Prostate gland (tissue), 2 donors: ENCODE data around the gene TPSG1. TPM values are rescaled to one million over a fixed set of nuclear protein-coding genes. Genes with fewer than 3 reads are reported as not detected.
"Not testable (repeated sequence)": the region's sequence is repeated elsewhere in the genome, so short reads cannot be mapped to it uniquely, and the experiment has no call there.

Experiments
- DNase-seq: peaks from one replicate; pipeline ENCODE4 v3.0.0-alpha.2; 2019; ENCODE audit warnings: low spot score
- H3K27ac ChIP-seq, 2 donors: fragments of 200-600 bp; sonication (generic); 2 replicates each; pipeline ENCODE4 v1.5.1; 2017 to 2019
- H3K27me3 ChIP-seq: fragments of 200-600 bp; sonication (generic); replicated peaks from 2 replicates; pipeline ENCODE4 v1.5.1; 2019; ENCODE audit not compliant: insufficient read depth
- H3K36me3 ChIP-seq, 2 donors: fragments of 200-600 bp; sonication (generic); 1 replicate in 1 of 2; 2 replicates in 1 of 2; pipeline versions ENCODE4 v1.5.1 to v1.8.1; 2017 to 2019
- H3K4me1 ChIP-seq: fragments of 200-600 bp; sonication (generic); replicated peaks from 2 replicates; pipeline ENCODE4 v1.5.1; 2019
- H3K4me3 ChIP-seq, 2 donors: fragments of 200-600 bp; sonication (generic); 2 replicates each; pipeline ENCODE4 v1.5.1; 2017 to 2019
- H3K9me3 ChIP-seq: fragments of 200-600 bp; sonication (generic); 2 replicates; pipeline ENCODE4 v1.5.1; 2017
- POLR2A ChIP-seq: fragments of 450-650 bp; IDR thresholded peaks from one replicate; pipeline ENCODE4 v1.6.1; 2016; ENCODE audit warnings: antibody characterized with exemption, mild to moderate bottlenecking
- POLR2AphosphoS5 ChIP-seq: sonication (generic); formaldehyde crosslinking; IDR thresholded peaks from one replicate; pipeline ENCODE4 v1.6.1; 2017; ENCODE audit warnings: antibody characterized with exemption
- WGBS: methylation state at CpG from one replicate; pipeline ENCODE4 v1.1.5; 2018; 5-methylcytosine and 5-hydroxymethylcytosine counted together
- intact Hi-C: fragments of 100-400 bp; cut with DNase I; formaldehyde crosslinking; loops from one replicate; pipeline ENCODE4 v1.14.2; 2022
- total RNA-seq, 2 donors: library from RNA; depleted of rRNA; stranded (reverse); fragments of >200 nt; gene quantifications; one replicate each; pipeline ENCODE4 v1.1.0, GENCODE V29; 2016
- TF ChIP-seq, protein P1 (sequence below), 4 experiments: fragments of 200-600 bp in 2 of 4; fragments of 450-650 bp in 2 of 4; sonication (generic) in 2 of 4; IDR thresholded peaks; 1 replicate in 3 of 4; 2 replicates in 1 of 4; pipeline ENCODE4 v1.5.1; 2016 to 2019; ENCODE audit warnings: antibody characterized with exemption in 4 of 4, mild to moderate bottlenecking in 2 of 4, moderate library complexity in 2 of 4

Gene TPSG1
- total RNA-seq, 2 donors from 2014 or later, result not detected

DNA sequence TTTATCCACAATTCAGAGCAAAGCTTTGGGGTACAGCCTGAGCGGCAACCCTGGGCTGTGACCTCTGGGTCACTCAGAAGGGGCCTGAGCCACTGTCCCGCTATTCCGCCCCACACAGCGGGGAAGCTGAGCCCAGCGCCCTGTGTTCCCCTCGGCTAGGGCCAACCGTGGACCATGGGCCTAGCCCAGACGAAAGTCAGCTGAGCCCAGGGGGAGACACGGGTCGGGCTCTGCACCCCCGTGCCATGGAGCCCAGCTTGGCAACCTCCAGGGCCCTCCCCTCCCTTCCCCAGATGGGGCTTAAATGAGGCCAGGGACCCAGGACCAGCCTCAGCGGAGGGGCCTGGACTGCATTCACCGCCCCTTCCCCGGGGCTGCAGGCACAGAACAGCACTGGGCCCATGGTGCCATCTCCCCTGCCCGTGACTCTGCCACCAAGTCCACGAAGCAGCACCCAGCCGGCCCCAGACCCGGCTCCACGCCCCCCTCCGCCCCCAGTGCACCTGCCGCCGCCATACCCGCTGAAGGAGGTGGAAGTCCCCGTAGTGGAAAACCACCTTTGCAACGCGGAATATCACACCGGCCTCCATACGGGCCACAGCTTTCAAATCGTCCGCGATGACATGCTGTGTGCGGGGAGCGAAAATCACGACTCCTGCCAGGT, 32.6 kb upstream of the TPSG1 start:
- TF ChIP-seq, protein P1, sequence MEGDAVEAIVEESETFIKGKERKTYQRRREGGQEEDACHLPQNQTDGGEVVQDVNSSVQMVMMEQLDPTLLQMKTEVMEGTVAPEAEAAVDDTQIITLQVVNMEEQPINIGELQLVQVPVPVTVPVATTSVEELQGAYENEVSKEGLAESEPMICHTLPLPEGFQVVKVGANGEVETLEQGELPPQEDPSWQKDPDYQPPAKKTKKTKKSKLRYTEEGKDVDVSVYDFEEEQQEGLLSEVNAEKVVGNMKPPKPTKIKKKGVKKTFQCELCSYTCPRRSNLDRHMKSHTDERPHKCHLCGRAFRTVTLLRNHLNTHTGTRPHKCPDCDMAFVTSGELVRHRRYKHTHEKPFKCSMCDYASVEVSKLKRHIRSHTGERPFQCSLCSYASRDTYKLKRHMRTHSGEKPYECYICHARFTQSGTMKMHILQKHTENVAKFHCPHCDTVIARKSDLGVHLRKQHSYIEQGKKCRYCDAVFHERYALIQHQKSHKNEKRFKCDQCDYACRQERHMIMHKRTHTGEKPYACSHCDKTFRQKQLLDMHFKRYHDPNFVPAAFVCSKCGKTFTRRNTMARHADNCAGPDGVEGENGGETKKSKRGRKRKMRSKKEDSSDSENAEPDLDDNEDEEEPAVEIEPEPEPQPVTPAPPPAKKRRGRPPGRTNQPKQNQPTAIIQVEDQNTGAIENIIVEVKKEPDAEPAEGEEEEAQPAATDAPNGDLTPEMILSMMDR (IDR thresholded peaks at IDR 0.05), result no peak
- TF ChIP-seq POLR2AphosphoS5 (no peak), POLR2A (no peak)
- intact Hi-C loops, result no loop called here
- H3K4me3 ChIP-seq, result no peak overlapping the region

DNA sequence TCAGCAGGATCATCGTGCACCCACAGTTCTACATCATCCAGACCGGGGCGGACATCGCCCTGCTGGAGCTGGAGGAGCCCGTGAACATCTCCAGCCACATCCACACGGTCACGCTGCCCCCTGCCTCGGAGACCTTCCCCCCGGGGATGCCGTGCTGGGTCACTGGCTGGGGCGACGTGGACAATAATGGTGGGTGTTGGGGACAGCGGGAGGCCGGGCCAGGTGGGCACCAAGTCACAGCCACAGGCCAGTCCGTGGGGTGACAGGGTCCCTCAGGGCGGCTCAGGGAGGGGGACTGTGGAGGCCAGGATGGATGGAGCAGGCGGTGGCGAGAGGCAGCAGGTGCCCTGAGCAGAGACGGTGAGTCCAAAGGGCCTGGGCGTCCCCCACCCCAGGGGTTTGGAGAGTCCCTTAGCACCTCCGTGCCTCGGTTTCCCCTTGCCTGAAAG, 31.8 kb upstream of the TPSG1 start:
- TF ChIP-seq POLR2A (no peak), POLR2AphosphoS5 (no peak)
- TF ChIP-seq, protein P1 (IDR thresholded peaks at IDR 0.05), result no peak
- Histone ChIP-seq H3K9me3 (no peaks in the 10 kb centered on the region), H3K36me3 (no peaks in the 10 kb centered on the region), H3K4me3 (no peak overlapping the region), H3K27me3 (peaks cover 17% of the 10 kb centered on the region), H3K4me1 (no peaks in the 10 kb centered on the region), H3K27ac (no peak overlapping the region)
- no peak for DNase-seq
- intact Hi-C loops, result no loop called here
- WGBS, result 85% methylated on average over 22 of the region's 22 CpGs

More for the DNA sequence above, 32.6 kb upstream of the TPSG1 start:
- no peak overlapping the region for H3K27ac ChIP-seq
- H3K27me3 ChIP-seq, result peaks cover 21% of the 10 kb centered on the region
- no peaks in the 10 kb centered on the region for H3K36me3 ChIP-seq
- WGBS, result 78% methylated on average over 31 of the region's 34 CpGs
- DNase-seq, result no peak
- H3K9me3 ChIP-seq, result no peaks in the 10 kb centered on the region
- no peaks in the 10 kb centered on the region for H3K4me1 ChIP-seq

DNA sequence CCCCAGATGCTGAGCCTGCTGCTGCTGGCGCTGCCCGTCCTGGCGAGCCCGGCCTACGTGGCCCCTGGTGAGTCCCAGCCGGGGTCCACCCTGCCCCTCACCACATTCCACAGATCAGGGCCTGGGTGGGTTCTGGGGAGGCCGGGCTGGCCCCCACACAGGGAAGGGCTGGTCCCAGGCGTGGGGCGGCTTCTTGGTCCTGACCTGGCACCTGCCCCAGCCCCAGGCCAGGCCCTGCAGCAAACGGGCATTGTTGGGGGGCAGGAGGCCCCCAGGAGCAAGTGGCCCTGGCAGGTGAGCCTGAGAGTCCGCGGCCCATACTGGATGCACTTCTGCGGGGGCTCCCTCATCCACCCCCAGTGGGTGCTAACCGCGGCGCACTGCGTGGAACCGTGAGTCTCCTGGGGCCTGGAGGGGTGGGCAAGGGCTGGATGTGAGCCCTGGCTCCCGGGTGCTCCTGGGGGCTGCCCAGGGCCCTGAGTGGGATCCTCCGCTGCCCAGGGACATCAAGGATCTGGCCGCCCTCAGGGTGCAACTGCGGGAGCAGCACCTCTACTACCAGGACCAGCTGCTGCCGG, 31.3 kb upstream of the TPSG1 start:
- H3K9me3 ChIP-seq, H3K4me3 ChIP-seq, H3K27ac ChIP-seq, intact Hi-C loops, H3K36me3 ChIP-seq, DNase-seq, H3K4me1 ChIP-seq: not testable (repeated sequence)
- H3K27me3 ChIP-seq, result peaks cover 16% of the 10 kb centered on the region
- 73% methylated on average over 22 of the region's 23 CpGs for WGBS

DNA sequence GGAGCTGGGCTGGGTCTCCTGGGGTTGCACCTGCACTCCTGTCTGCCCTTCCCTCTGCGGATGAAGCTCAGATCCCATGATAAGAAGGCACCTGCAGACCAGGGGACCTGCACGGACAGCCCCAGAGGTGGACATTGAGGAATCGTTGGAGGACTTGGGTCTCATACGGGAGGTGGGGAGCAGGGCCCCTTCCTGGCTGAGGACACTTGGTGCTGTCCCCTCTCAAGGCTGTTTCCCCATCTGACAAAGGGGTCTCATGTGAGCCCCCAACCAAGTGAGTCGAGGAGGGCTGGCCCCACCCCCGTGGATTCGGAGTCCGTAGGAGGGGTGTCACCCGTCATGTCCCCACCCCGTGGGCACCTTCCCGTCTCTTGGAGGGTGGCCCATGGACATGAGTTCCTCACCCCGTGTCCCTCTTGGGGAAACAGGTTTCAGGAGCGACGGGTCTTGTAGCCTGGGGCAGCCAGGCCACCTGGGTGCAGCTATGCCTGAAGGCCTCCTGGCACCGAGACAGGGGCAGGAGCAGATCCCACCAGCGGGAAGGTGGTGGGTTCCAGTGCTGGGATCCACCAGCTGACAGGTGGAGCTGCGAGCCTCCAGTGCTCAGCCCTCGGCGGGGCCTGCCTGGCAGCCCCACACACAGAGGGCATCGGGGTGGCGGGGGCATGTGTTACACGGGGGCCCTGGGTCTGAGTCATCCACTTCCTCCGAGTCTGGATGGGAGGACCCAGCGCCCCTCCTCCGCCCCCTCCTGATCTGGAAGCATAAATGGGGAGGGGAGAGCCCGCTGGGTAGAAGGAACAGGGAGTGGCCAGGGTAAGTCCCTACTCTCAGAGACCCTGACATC, 30.4 kb upstream of the TPSG1 start, which contains the start of gene TPSD1:
Gene TPSD1, plus strand, starts transcription at position 794 of the 847 bp plus-strand sequence. CDS start 212 bp downstream, outside the sequence.
- H3K27ac ChIP-seq, intact Hi-C loops, H3K4me1 ChIP-seq, H3K4me3 ChIP-seq, H3K9me3 ChIP-seq, DNase-seq, H3K36me3 ChIP-seq, H3K27me3 ChIP-seq: not testable (repeated sequence)
- 57% methylated on average over 21 of the region's 26 CpGs for WGBS

DNA sequence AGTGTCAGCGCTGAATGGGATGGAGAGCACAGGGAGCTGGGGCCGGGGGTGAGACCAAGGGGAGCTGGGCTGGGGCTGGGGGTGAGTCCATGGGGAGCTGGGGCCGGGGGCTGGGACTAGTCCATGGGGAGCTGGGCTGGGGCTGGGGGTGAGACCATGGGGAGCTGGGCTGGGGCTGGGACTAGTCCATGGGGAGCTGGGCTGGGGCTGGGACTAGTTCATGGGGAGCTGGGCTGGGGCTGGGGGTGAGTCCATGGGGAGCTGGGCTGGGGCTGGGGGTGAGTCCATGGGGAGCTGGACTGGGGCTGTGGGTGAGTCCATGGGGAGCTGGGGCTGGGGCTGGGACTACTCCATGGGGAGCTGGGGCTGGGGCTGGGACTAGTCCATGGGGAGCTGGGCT, 29.8 kb upstream of the TPSG1 start:
- WGBS, result no CpG with 5 or more reads among the region's 3 CpGs
- H3K27ac ChIP-seq, H3K36me3 ChIP-seq, H3K4me3 ChIP-seq, intact Hi-C loops, H3K4me1 ChIP-seq, DNase-seq, H3K27me3 ChIP-seq, H3K9me3 ChIP-seq: not testable (repeated sequence)

DNA sequence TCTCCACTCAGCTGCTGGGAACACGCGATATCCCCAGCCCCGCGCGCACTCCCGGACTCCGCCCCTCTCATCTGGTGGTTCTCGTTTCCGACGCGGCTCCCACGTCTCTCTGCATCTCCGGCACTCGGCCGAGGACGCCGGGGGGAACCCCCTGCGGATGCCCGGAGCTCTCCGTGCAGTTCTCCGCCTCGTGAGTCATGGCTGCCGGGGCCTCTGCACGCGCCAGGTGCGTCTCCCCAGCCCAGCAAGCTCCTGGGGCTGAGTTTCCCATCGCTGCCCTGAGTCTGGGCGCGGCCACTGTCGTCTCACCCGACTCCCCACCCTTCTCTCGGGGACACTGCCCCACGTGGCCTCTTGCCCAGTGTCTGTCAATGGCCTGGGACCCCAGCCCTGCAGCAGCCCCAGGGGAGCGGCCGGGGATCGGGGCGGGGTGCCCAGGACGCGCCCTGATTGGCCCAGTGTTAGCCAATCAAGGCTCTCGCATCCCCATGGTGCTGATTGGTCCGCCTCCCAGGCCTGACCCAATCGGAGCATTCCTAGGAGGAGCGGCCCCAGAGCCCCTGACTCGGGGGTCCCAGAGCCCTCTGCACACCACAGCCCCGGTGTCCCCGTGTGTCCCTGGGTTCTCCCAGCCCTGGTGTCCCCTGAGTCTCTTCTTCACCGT, 28.8 kb upstream of the TPSG1 start:
- H3K9me3 ChIP-seq, H3K36me3 ChIP-seq, H3K4me3 ChIP-seq, H3K4me1 ChIP-seq, H3K27ac ChIP-seq, intact Hi-C loops, H3K27me3 ChIP-seq, DNase-seq: not testable (repeated sequence)
- WGBS, result no CpG with 5 or more reads among the region's 47 CpGs

DNA sequence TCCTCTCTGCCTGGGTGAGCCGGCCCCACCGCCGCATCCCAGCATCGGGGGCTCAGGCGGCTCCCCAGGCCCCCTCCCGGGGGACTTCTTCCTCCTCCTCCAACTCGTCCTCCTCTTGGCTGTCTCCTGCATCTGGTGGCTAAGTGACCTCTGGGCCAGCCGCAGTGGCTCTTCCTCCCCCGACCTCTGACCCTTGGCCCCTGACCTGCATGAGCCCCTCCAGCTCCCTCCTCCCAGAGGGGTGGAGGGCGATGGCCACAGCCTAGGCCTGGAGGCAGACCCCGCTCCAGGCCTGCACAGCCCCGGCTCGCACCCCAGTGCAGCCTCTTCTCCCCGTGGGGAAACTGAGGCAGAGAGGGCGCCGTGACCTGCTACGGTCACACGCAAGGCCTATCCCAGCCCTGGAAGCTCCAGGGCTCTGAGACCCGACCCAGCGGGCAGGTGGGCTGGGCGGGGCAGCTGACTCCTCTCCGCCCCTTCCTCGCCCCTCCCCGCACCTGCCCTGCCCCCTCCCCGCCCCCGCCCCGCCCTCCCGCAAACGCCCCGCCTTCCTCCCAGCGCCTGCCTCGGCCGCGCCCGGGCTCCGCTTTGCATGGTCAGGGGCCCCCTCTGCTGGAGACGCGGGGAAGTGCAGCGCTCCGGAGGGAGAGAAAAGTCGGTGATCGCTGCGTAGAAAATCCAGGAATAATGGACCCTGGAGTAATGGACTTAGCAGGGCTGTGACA, 24.1 kb upstream of the TPSG1 start:
- H3K4me1 ChIP-seq, H3K36me3 ChIP-seq, intact Hi-C loops, H3K27ac ChIP-seq, H3K27me3 ChIP-seq, DNase-seq, H3K9me3 ChIP-seq, H3K4me3 ChIP-seq: not testable (repeated sequence)
- WGBS, result no CpG with 5 or more reads among the region's 43 CpGs

DNA sequence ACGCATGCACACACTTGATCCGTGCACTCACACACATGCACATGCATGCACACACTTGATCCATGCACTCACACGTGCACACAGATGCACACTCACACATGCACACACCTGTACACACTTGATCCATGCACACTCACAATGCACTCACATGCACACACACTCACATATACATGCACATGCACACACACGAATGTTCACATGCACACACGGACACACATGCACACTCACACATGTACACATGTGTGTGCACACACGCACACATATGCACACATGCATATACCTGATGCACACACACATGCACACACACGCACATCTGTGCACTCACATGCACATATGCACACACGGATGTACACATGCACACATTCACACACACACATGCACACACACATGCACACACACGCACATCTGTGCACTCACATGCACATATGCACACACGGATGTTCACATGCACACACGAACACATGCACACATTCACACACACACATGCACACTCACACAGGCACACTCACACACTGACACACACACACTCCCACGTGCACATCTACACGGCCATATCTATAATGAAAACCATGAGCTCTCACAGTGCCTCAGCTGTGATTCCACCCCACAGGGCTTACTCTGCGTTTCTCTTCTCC, 23.0 kb upstream of the TPSG1 start:
- not testable (repeated sequence) for DNase-seq, H3K9me3 ChIP-seq
- WGBS, result 84% methylated on average over 14 of the region's 14 CpGs

More for the DNA sequence above, 23.0 kb upstream of the TPSG1 start:
- H3K36me3 ChIP-seq, H3K27ac ChIP-seq, H3K4me1 ChIP-seq, H3K27me3 ChIP-seq, intact Hi-C loops, H3K4me3 ChIP-seq: not testable (repeated sequence)
